SHP77 (cell line): ENCODE data around the gene LRRC7.

Experiments
- DNase-seq, 2 experiments: peaks; one replicate each; lab custom pipeline; 2025; lab: John Stamatoyannopoulos, UW

Gene LRRC7

GRCh38 chr1:70091811-70092210 lies 524.1 kb downstream of the LRRC7 start:
- no peak for DNase-seq

GRCh38 chr1:70092526-70092925 lies 524.8 kb downstream of the LRRC7 start:
- DNase-seq, result no peak

- DNase-seq, result no peak
Observed at GRCh38 chr1:70093250-70093975, 525.7 kb downstream of the LRRC7 start.

- no peak for DNase-seq
Observed at GRCh38 chr1:70101231-70101630, 533.5 kb downstream of the LRRC7 start.

- DNase-seq, result no peak
Observed at GRCh38 chr1:70101774-70102173, 534.1 kb downstream of the LRRC7 start.

- no peak for DNase-seq
Observed at GRCh38 chr1:70103770-70104169, 536.0 kb downstream of the LRRC7 start.

GRCh38 chr1:70109241-70109640 lies 541.5 kb downstream of the LRRC7 start:
- DNase-seq, result no peak

GRCh38 chr1:70112838-70113237 lies 545.1 kb downstream of the LRRC7 start:
- DNase-seq, result no peak

GRCh38 chr1:70115315-70115714 lies 547.6 kb downstream of the LRRC7 start:
- DNase-seq, result no peak

GRCh38 chr1:70117046-70117445 lies 549.3 kb downstream of the LRRC7 start:
- no peak for DNase-seq

GRCh38 chr1:70134148-70134547 lies 566.4 kb downstream of the LRRC7 start:
- DNase-seq, result no peak

- DNase-seq, result no peak
Observed at GRCh38 chr1:70140343-70140742, 572.6 kb downstream of the LRRC7 start.

GRCh38 chr1:70140894-70141293 lies 573.2 kb downstream of the LRRC7 start:
- DNase-seq, result no peak

GRCh38 chr1:70142075-70142474 lies 574.4 kb downstream of the LRRC7 start:
- no peak for DNase-seq

- DNase-seq, result no peak
Observed at GRCh38 chr1:70143048-70143659, 575.4 kb downstream of the LRRC7 start.

GRCh38 chr1:70146488-70146887 lies 578.8 kb downstream of the LRRC7 start:
- DNase-seq, result no peak

- DNase-seq, result no peak
Observed at GRCh38 chr1:70150444-70150843, 582.7 kb downstream of the LRRC7 start.

- DNase-seq, result no peak
Observed at GRCh38 chr1:70153739-70154138, 586.0 kb downstream of the LRRC7 start.

GRCh38 chr1:70156529-70157120 lies 588.9 kb downstream of the LRRC7 start:
- no peak for DNase-seq

GRCh38 chr1:70164350-70164749 lies 596.6 kb downstream of the LRRC7 start:
- DNase-seq, result no peak

- DNase-seq, result no peak
Observed at GRCh38 chr1:70168283-70168682, 600.6 kb downstream of the LRRC7 start.

- no peak for DNase-seq
Observed at GRCh38 chr1:70169018-70169839, 601.5 kb downstream of the LRRC7 start.

GRCh38 chr1:70171512-70171911 lies 603.8 kb downstream of the LRRC7 start:
- DNase-seq, result no peak
